OCI-LY1 (cell line): ENCODE results near the gene HS3ST1.

Experiments
- CTCF ChIP-seq: fragments of 200-600 bp; sonication (generic), shearing (Covaris generic); IDR thresholded peaks from 2 replicates; pipeline ENCODE4 v1.5.1; 2017; ENCODE audit warnings: mild to moderate bottlenecking, antibody characterized with exemption, low read length, moderate library complexity, mixed read lengths
- EZH2 ChIP-seq: fragments of 200-600 bp; sonication (generic), shearing (Covaris generic); IDR thresholded peaks from 2 replicates; pipeline ENCODE4 v1.8.0; 2017; ENCODE audit warnings: borderline replicate concordance, mixed run types, mild to moderate bottlenecking, antibody characterized with exemption, low read length, moderate library complexity, mixed read lengths

- TF ChIP-seq EZH2 (no peak), CTCF (no peak)
These were observed 42.9 kb upstream of the HS3ST1 start for GRCh38 chr4:11471618-11472017.
